ENCODE results near the gene ZMIZ1.

- TF ChIP-seq CTCF (IDR thresholded peaks at IDR 0.05) (no peak), POLR2A (IDR thresholded peaks at IDR 0.05) (no peak)
Measured at GRCh38 chr10:79170993-79171392, 102.2 kb downstream of the ZMIZ1 start.
